Ovary (tissue), 9 donors: Measurements from ENCODE around the gene GRIK1. TPM values are rescaled to one million over a fixed set of nuclear protein-coding genes. Genes with fewer than 3 reads are reported as not detected.

ENCODE experiments used
- DNase-seq, 5 donors: peaks; one replicate each; pipeline ENCODE4 v3.0.0-alpha.2; 2019 to 2020
- H3K27ac ChIP-seq, 2 donors: fragments of 200-600 bp; one replicate each; pipeline versions ENCODE4 v1.5.1 to v1.8.0; 2019 to 2022
- H3K27me3 ChIP-seq: fragments of 200-600 bp; one replicate; pipeline ENCODE4 v1.8.0; 2022
- H3K36me3 ChIP-seq: fragments of 200-600 bp; sonication (generic); one replicate; pipeline ENCODE4 v1.5.1; 2019
- H3K4me1 ChIP-seq: one replicate; pipeline ENCODE4 v1.8.1; 2013; ENCODE audit warnings: mild to moderate bottlenecking, moderate library complexity; ENCODE audit not compliant: insufficient read depth
- H3K4me3 ChIP-seq: fragments of 200-600 bp; sonication (generic); one replicate; pipeline ENCODE4 v1.5.1; 2017
- H3K9me3 ChIP-seq, 2 donors: fragments of 200-600 bp in 1 of 2; sonication (generic) in 1 of 2; one replicate each; pipeline versions ENCODE4 v1.5.1 to v1.8.1; 2013 to 2019; ENCODE audit warnings: mild to moderate bottlenecking in 1 of 2, moderate library complexity in 1 of 2
- EP300 ChIP-seq: sonication (generic); formaldehyde crosslinking; IDR thresholded peaks from one replicate; pipeline ENCODE4 v1.6.1; 2017; ENCODE audit warnings: antibody characterized with exemption
- POLR2A ChIP-seq: fragments of 450-650 bp; IDR thresholded peaks from one replicate; pipeline ENCODE4 v1.6.1; 2017; ENCODE audit warnings: antibody characterized with exemption, mild to moderate bottlenecking, moderate library complexity
- WGBS, 3 donors: extraction: QIAGEN DNeasy Blood & Tissue Kit in 1 of 3; methylation state at CpG; one replicate each; pipeline versions ENCODE4 v1.1.5 to v1.1.7; 2013 to 2017; 5-methylcytosine and 5-hydroxymethylcytosine counted together
- intact Hi-C, 4 donors: fragments of 100-400 bp; cut with DNase I; formaldehyde crosslinking; loops; one replicate each; pipeline versions ENCODE4 v1.11.0 to v1.15.1; 2022 to 2023
- polyA plus RNA-seq, 2 donors: library from polyadenylated mRNA; stranded (reverse); fragments of 200-250 nt in 1 of 2; fragments of 350-450 nt in 1 of 2; fragmentation: Illumina TruSeq in 1 of 2; extraction: RNeasy Lipid Tissue Mini Kit (QIAGEN cat#74804) in 1 of 2; gene quantifications; one replicate each; pipeline ENCODE4 v1.2.3, GENCODE V29; 2013 to 2014
- total RNA-seq, 7 donors: library from RNA; depleted of rRNA in 2 of 7; stranded (reverse); fragments of >200 nt in 2 of 7; fragmentation: NEBNext Ultra II Directional in 3 of 7; extraction: Animal tissue kit (Norgen Biotek cat#: 25700) in 3 of 7; gene quantifications; one replicate each; pipeline versions ENCODE4 v1.1.0 to v1.2.4, GENCODE V29; 2016 to 2023
- TF ChIP-seq, protein P1 (sequence below), 3 donors: fragments of 450-650 bp in 2 of 3; fragments of 200-600 bp in 1 of 3; IDR thresholded peaks; one replicate each; pipeline versions ENCODE4 v1.5.1 to v1.8.0; 2016 to 2022; ENCODE audit warnings: antibody characterized with exemption in 3 of 3, mild to moderate bottlenecking in 1 of 3
- donor health status: DM: no; HTN: no; CAD: no; lungs with moderate emphysema.
- donor health status: DM: no; HTN: no; CAD: no.
- donor health status: Bipolar disorder and iron deficiency.
- donor health status: DM: yes; HTN: yes; CAD: no.
- donor health status: DM: no; HTN: no; CAD: no.
- donor health status: DM: yes; HTN: yes; CAD: no.

Gene GRIK1
- total and polyA plus RNA-seq, 9 donors: 0.15 to 1.3 (median 0.34) TPM; not detected in 4

DNA sequence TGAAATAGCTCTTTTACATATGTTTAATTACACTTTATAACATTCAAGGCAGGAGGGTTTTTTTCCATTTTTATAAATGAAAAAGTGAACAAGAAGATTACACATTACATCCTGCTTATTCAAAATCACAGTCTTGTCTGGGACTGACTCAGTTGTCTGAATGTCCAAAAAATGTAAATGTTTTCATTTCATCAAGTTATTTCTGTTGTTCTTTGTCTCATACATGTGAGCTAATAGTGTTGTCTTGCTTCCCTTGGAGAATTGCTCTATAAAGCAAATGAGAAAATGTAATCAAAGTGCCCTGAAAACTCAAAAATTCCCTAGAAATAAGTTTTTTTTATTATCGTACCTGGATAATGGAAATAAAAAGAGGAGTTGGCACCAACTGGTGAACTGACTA is 242.9 kb downstream of the GRIK1 start:
- no peak for TF ChIP-seq POLR2A
- no peak for DNase-seq
- Histone ChIP-seq H3K9me3 (no peaks in the 10 kb centered on the region), H3K4me1 (no peaks in the 10 kb centered on the region), H3K27me3 (no peaks in the 10 kb centered on the region), H3K36me3 (no peaks in the 10 kb centered on the region), H3K27ac (no peak overlapping the region), H3K4me3 (no peak overlapping the region)
- intact Hi-C loops: no loop called here
- 80 to 84% (median 82%) methylated on average over 1 of the region's 1 CpG for WGBS, 3 donors

DNA sequence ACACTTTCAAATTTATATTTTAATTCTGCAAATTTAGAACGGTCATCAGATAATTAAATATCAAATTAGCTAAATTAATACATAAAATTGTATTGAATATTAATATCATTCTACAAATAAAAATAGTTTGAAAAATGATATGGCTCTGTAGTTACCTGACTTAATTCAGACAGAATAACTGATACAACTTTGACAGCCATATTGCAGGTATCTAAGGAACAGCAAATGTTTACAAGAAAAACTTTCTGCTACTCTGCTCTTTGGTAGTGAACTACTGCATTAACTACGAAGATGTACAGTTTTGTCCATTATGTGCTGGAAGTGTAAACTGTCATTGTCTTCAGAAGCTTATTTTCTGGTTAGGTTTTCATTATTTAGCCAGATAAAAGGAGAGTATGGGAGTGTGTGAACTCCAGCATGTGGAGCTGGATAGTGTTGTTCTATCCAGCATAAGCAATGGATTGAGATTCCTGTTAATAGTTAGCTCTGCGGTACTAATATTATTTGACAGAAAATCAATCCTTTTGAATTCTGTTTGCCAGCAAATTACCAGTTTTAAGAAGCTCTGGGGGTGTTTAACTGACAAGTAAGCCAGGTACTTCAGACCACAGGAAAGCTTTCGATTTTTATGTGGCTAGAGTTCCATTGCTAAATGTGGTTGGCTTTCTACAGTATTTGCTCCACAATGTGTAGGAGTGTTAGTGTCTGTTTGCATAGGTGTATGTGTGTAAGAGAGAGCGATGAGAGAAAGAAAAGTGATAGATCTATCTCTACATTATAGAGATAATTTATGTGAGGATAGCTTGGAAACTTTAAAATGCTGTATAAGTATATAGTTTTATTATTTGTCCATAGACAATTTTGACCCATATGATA is 247.9 kb downstream of the GRIK1 start:
- WGBS, 3 donors: 81 to 89% (median 86%) methylated on average over 5 of the region's 5 CpGs

DNA sequence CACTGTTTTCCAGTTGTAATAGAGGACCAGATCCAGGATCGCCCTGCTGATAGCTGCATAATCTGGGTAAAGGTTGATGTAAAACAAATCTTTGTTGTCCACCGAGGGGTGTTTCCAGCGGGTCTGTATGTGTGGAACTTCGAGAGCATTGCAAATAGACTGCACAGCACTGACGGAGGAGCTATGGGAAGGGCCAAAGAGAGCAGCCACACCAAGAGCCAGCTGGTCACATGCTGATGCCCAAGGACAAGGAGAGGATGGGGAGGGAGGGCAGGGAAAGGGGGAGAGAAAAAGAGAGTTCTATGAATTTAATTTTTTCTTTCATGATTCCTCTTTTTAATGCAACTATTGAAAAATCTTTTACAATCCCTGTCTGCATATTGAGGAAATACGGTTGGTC is 250.0 kb downstream of the GRIK1 start:
- DNase-seq: no peak
- Histone ChIP-seq H3K27ac (no peak overlapping the region), H3K4me3 (no peak overlapping the region), H3K36me3 (no peaks in the 10 kb centered on the region), H3K4me1 (no peaks in the 10 kb centered on the region), H3K27me3 (no peaks in the 10 kb centered on the region), H3K9me3 (no peaks in the 10 kb centered on the region)
- intact Hi-C loops: no loop called here
- TF ChIP-seq POLR2A (no peak), EP300 (no peak)
- TF ChIP-seq, protein P1, sequence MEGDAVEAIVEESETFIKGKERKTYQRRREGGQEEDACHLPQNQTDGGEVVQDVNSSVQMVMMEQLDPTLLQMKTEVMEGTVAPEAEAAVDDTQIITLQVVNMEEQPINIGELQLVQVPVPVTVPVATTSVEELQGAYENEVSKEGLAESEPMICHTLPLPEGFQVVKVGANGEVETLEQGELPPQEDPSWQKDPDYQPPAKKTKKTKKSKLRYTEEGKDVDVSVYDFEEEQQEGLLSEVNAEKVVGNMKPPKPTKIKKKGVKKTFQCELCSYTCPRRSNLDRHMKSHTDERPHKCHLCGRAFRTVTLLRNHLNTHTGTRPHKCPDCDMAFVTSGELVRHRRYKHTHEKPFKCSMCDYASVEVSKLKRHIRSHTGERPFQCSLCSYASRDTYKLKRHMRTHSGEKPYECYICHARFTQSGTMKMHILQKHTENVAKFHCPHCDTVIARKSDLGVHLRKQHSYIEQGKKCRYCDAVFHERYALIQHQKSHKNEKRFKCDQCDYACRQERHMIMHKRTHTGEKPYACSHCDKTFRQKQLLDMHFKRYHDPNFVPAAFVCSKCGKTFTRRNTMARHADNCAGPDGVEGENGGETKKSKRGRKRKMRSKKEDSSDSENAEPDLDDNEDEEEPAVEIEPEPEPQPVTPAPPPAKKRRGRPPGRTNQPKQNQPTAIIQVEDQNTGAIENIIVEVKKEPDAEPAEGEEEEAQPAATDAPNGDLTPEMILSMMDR (IDR thresholded peaks at IDR 0.05): no peak
- WGBS, 3 donors: 82 to 84% (median 83%) methylated on average over 6 of the region's 6 CpGs

More for the DNA sequence above, 247.9 kb downstream of the GRIK1 start:
- Histone ChIP-seq H3K27me3 (no peaks in the 10 kb centered on the region), H3K4me1 (no peaks in the 10 kb centered on the region), H3K9me3 (no peaks in the 10 kb centered on the region), H3K27ac (no peak overlapping the region), H3K36me3 (no peaks in the 10 kb centered on the region), H3K4me3 (no peak overlapping the region)
- DNase-seq: no peak
- intact Hi-C loops: no loop called here
- TF ChIP-seq POLR2A (no peak), EP300 (no peak)
- TF ChIP-seq, protein P1 (IDR thresholded peaks at IDR 0.05): no peak

DNA sequence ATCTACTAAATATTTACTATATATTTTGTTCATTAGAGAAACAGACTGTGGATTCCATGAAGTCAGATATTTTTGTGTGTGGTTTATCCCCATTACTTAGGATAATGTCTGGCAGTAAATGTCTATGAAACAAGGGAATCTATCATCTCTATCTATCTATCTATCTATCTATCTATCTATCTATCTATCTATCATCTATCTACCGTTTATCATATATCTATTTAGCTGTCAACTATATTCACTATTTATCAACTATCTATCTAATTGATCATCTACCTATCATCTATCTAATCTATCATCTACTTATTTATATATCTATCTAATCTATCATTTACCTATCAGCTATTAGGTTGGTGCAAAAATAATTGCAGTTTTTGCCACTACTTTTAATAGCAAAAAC is 255.7 kb downstream of the GRIK1 start:
- TF ChIP-seq EP300 (no peak), POLR2A (no peak)
- TF ChIP-seq, protein P1 (IDR thresholded peaks at IDR 0.05): no peak
- Histone ChIP-seq H3K4me1 (no peaks in the 10 kb centered on the region), H3K9me3 (no peaks in the 10 kb centered on the region), H3K36me3 (no peaks in the 10 kb centered on the region), H3K4me3 (no peak overlapping the region), H3K27me3 (no peaks in the 10 kb centered on the region), H3K27ac (no peak overlapping the region)
- intact Hi-C loops: no loop called here
- 82 to 90% (median 82%) methylated on average over 1 of the region's 1 CpG for WGBS, 3 donors
- no peak for DNase-seq

DNA sequence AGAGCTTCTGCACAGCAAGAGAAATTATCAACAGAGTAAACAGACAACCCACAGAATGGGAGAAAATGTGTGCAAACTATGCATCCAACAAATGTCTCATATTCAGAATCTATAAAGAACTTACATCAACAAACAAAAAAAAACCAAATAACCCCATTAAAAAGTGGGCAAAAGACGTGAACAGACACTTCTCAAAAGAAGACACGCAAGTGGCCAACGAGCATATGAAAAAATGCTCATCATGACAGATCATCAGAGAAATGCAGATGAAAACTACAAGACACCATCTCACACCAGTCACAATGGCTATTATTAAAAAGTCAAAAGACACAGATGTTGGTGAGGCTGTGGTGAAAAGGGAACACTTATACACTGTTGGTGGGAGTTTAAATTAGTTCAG is 257.0 kb downstream of the GRIK1 start:
- Histone ChIP-seq H3K36me3 (no peaks in the 10 kb centered on the region), H3K27ac (no peak overlapping the region), H3K4me3 (no peak overlapping the region), H3K27me3 (no peaks in the 10 kb centered on the region), H3K4me1 (no peaks in the 10 kb centered on the region), H3K9me3 (no peaks in the 10 kb centered on the region)
- TF ChIP-seq POLR2A (no peak), EP300 (no peak)
- TF ChIP-seq, protein P1 (IDR thresholded peaks at IDR 0.05): no peak
- intact Hi-C loops: no loop called here
- WGBS, 3 donors: 92 to 97% (median 93%) methylated on average over 3 of the region's 3 CpGs
- DNase-seq: no peak
